Measurements from ENCODE around the gene DNER. TPM values are rescaled to one million over a fixed set of nuclear protein-coding genes. Genes with fewer than 3 reads are reported as not detected.

DNER gene
- total RNA-seq, 4 donors from 2014 or later = 0.41 to 2.6 (median 1.2) TPM

GRCh38 chr2:229635371-229635680 lies 79.0 kb downstream of the DNER start:
- intact Hi-C loops (cut with DNase I; ENCODE audit: low total_unique reads) (no loop called here), in situ Hi-C loops (cut with MboI; ENCODE audit: low sequenced_read_pairs in 4 of 4) (no loop called here)
- TF ChIP-seq CTCF (IDR thresholded peaks at IDR 0.05 in 4 of 5, conservative IDR thresholded peaks at IDR 0.05 in 1 of 5) (no peak), POLR2A (IDR thresholded peaks at IDR 0.05) (no peak)
- no peaks in the 10 kb centered on the region for H3K4me1 ChIP-seq
- no peaks in the 10 kb centered on the region for H3K36me3 ChIP-seq
- ATAC-seq = no peak
- no peaks in the 10 kb centered on the region for H3K27me3 ChIP-seq
- DNase-seq = no peak
- H3K9me3 ChIP-seq = no peaks in the 10 kb centered on the region
- no peak overlapping the region for H3K4me3 ChIP-seq
- no peak overlapping the region for H3K27ac ChIP-seq

- Histone ChIP-seq H3K27ac (no peak overlapping the region), H3K27me3 (no peaks in the 10 kb centered on the region), H3K9me3 (no peaks in the 10 kb centered on the region), H3K36me3 (no peaks in the 10 kb centered on the region), H3K4me1 (no peaks in the 10 kb centered on the region), H3K4me3 (no peak overlapping the region)
- DNase-seq (no peak), ATAC-seq (no peak)
- in situ Hi-C loops (cut with MboI; ENCODE audit: low sequenced_read_pairs in 4 of 4) = no loop called here
- intact Hi-C loops (cut with DNase I; ENCODE audit: low total_unique reads) = no loop called here
- TF ChIP-seq CTCF (IDR thresholded peaks at IDR 0.05 in 4 of 5, conservative IDR thresholded peaks at IDR 0.05 in 1 of 5) = no peak
- no peak for TF ChIP-seq POLR2A (IDR thresholded peaks at IDR 0.05)
These were observed 79.6 kb downstream of the DNER start for GRCh38 chr2:229634601-229635370.

GRCh38 chr2:229633556-229633955 lies 80.8 kb downstream of the DNER start:
- Histone ChIP-seq H3K27ac (no peak overlapping the region), H3K36me3 (no peaks in the 10 kb centered on the region), H3K9me3 (no peaks in the 10 kb centered on the region), H3K27me3 (no peaks in the 10 kb centered on the region), H3K4me1 (no peaks in the 10 kb centered on the region), H3K4me3 (no peak overlapping the region)
- intact Hi-C loops (cut with DNase I; ENCODE audit: low total_unique reads) = no loop called here
- in situ Hi-C loops (cut with MboI; ENCODE audit: low sequenced_read_pairs in 4 of 4) = no loop called here
- DNase-seq = no peak
- no peak for TF ChIP-seq POLR2A (IDR thresholded peaks at IDR 0.05)
- no peak for TF ChIP-seq CTCF (IDR thresholded peaks at IDR 0.05 in 4 of 5, conservative IDR thresholded peaks at IDR 0.05 in 1 of 5)
- ATAC-seq = no peak

GRCh38 chr2:229629039-229629438 lies 85.3 kb downstream of the DNER start:
- TF ChIP-seq POLR2A (IDR thresholded peaks at IDR 0.05) (no peak), CTCF (IDR thresholded peaks at IDR 0.05 in 4 of 5, conservative IDR thresholded peaks at IDR 0.05 in 1 of 5) (no peak)
- DNase-seq (no peak), ATAC-seq (no peak)
- H3K4me1 ChIP-seq = no peaks in the 10 kb centered on the region
- no peaks in the 10 kb centered on the region for H3K9me3 ChIP-seq
- H3K4me3 ChIP-seq = no peak overlapping the region
- no peaks in the 10 kb centered on the region for H3K36me3 ChIP-seq
- no peaks in the 10 kb centered on the region for H3K27me3 ChIP-seq
- in situ Hi-C loops (cut with MboI; ENCODE audit: low sequenced_read_pairs in 4 of 4) = no loop called here
- no peak overlapping the region for H3K27ac ChIP-seq
- intact Hi-C loops (cut with DNase I; ENCODE audit: low total_unique reads) = no loop called here

GRCh38 chr2:229627728-229628127 lies 86.6 kb downstream of the DNER start:
- TF ChIP-seq CTCF (IDR thresholded peaks at IDR 0.05 in 4 of 5, conservative IDR thresholded peaks at IDR 0.05 in 1 of 5) (no peak), POLR2A (IDR thresholded peaks at IDR 0.05) (no peak)
- DNase-seq (no peak), ATAC-seq (no peak)
- H3K9me3 ChIP-seq = no peaks in the 10 kb centered on the region
- no peaks in the 10 kb centered on the region for H3K36me3 ChIP-seq
- H3K4me3 ChIP-seq = no peak overlapping the region
- H3K4me1 ChIP-seq = no peaks in the 10 kb centered on the region
- no peaks in the 10 kb centered on the region for H3K27me3 ChIP-seq
- no peak overlapping the region for H3K27ac ChIP-seq
- in situ Hi-C loops (cut with MboI; ENCODE audit: low sequenced_read_pairs in 4 of 4) = no loop called here
- intact Hi-C loops (cut with DNase I; ENCODE audit: low total_unique reads) = no loop called here

All from gastrocnemius medialis (tissue), 4 donors.